ENCODE results near the gene SLC22A23. TPM values are rescaled to one million over a fixed set of nuclear protein-coding genes. Genes with fewer than 3 reads are reported as not detected.

The SLC22A23 gene
- total RNA-seq, 4 donors from 2014 or later: 7.6 to 13.1 (median 9.5) TPM

- Histone ChIP-seq H3K4me1 (no peaks in the 10 kb centered on the region), H3K4me3 (no peak overlapping the region), H3K9me3 (peaks cover 0 to 3% (median 0%) of the 10 kb centered on the region in 4 donors), H3K36me3 (no peaks in the 10 kb centered on the region), H3K27me3 (no peaks in the 10 kb centered on the region), H3K27ac (replicated peaks in 1 of 4) (no peak overlapping the region)
- DNase-seq (ENCODE audit: extremely low spot score): no peak
- intact Hi-C loops (cut with DNase I): no loop called here
- 80% methylated on average over 8 of the region's 11 CpGs for WGBS
- TF ChIP-seq POLR2AphosphoS5 (IDR thresholded peaks at IDR 0.05) (no peak), CTCF (IDR thresholded peaks at IDR 0.05) (no peak), EP300 (IDR thresholded peaks at IDR 0.05) (no peak), POLR2A (IDR thresholded peaks at IDR 0.05; ENCODE audit: low read depth) (no peak)
These were observed 28.1 kb upstream of the SLC22A23 start for GRCh38 chr6:3484946-3485345.

- no peaks in the 10 kb centered on the region for H3K4me1 ChIP-seq
- intact Hi-C loops (cut with DNase I): no loop called here
- H3K4me3 ChIP-seq: no peak overlapping the region
- peaks cover 0 to 7% (median 0%) of the 10 kb centered on the region in 4 donors for H3K9me3 ChIP-seq
- no peaks in the 10 kb centered on the region for H3K27me3 ChIP-seq
- WGBS: 94% methylated on average over 8 of the region's 8 CpGs
- no peak for DNase-seq (ENCODE audit: extremely low spot score)
- no peaks in the 10 kb centered on the region for H3K36me3 ChIP-seq
- H3K27ac ChIP-seq (replicated peaks in 1 of 4): no peak overlapping the region
- TF ChIP-seq POLR2AphosphoS5 (IDR thresholded peaks at IDR 0.05): no peak
- no peak for TF ChIP-seq CTCF (IDR thresholded peaks at IDR 0.05)
- no peak for TF ChIP-seq EP300 (IDR thresholded peaks at IDR 0.05)
- TF ChIP-seq POLR2A (IDR thresholded peaks at IDR 0.05; ENCODE audit: low read depth): no peak
These were observed 27.3 kb upstream of the SLC22A23 start for GRCh38 chr6:3484192-3484591.

DNA sequence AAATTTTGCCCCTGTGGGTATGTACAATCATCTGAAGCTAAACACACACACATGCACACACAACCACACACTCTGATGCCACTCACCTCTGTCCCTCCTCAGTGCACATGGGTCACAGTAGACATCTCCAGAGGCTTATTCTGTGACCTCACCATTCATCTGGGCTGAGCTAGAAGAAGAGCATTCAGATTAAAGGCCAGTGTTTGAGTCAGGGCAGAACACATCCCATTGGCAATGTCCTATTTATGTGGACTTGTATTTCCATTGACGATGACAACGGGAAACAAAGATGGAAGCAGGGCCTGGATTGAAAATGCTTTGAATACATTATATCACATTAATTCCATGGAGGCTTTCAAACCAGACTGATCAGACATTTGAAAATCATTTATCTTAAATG, 26.8 kb upstream of the SLC22A23 start:
- Histone ChIP-seq H3K9me3 (peaks cover 0 to 7% (median 0%) of the 10 kb centered on the region in 4 donors), H3K4me3 (no peak overlapping the region), H3K36me3 (no peaks in the 10 kb centered on the region), H3K4me1 (no peaks in the 10 kb centered on the region), H3K27me3 (no peaks in the 10 kb centered on the region), H3K27ac (replicated peaks in 1 of 4) (no peak overlapping the region)
- intact Hi-C loops (cut with DNase I): no loop called here
- TF ChIP-seq POLR2A (IDR thresholded peaks at IDR 0.05; ENCODE audit: low read depth) (no peak), EP300 (IDR thresholded peaks at IDR 0.05) (no peak), POLR2AphosphoS5 (IDR thresholded peaks at IDR 0.05) (no peak), CTCF (IDR thresholded peaks at IDR 0.05) (no peak)
- DNase-seq (ENCODE audit: extremely low spot score): no peak
- 94% methylated on average over 2 of the region's 2 CpGs for WGBS

- no peak overlapping the region for H3K4me3 ChIP-seq
- DNase-seq (ENCODE audit: extremely low spot score): no peak
- no peaks in the 10 kb centered on the region for H3K4me1 ChIP-seq
- intact Hi-C loops (cut with DNase I): no loop called here
- peaks cover 0 to 7% (median 0%) of the 10 kb centered on the region in 4 donors for H3K9me3 ChIP-seq
- no peak overlapping the region for H3K27ac ChIP-seq (replicated peaks in 1 of 4)
- TF ChIP-seq POLR2A (IDR thresholded peaks at IDR 0.05; ENCODE audit: low read depth): no peak
- no peak for TF ChIP-seq CTCF (IDR thresholded peaks at IDR 0.05)
- TF ChIP-seq POLR2AphosphoS5 (IDR thresholded peaks at IDR 0.05): no peak
- TF ChIP-seq EP300 (IDR thresholded peaks at IDR 0.05): no peak
- H3K36me3 ChIP-seq: no peaks in the 10 kb centered on the region
- no peaks in the 10 kb centered on the region for H3K27me3 ChIP-seq
- WGBS: 54% methylated on average over 3 of the region's 4 CpGs
These were observed 26.0 kb upstream of the SLC22A23 start for GRCh38 chr6:3482869-3483268.

GRCh38 chr6:3481640-3482039, 24.8 kb upstream of the SLC22A23 start:
- Histone ChIP-seq H3K36me3 (no peaks in the 10 kb centered on the region), H3K4me3 (no peak overlapping the region), H3K4me1 (no peaks in the 10 kb centered on the region), H3K9me3 (peaks cover 0 to 7% (median 0%) of the 10 kb centered on the region in 4 donors), H3K27me3 (no peaks in the 10 kb centered on the region), H3K27ac (replicated peaks in 1 of 4) (no peak overlapping the region)
- intact Hi-C loops (cut with DNase I): no loop called here
- no peak for DNase-seq (ENCODE audit: extremely low spot score)
- TF ChIP-seq POLR2AphosphoS5 (IDR thresholded peaks at IDR 0.05) (no peak), CTCF (IDR thresholded peaks at IDR 0.05) (no peak), EP300 (IDR thresholded peaks at IDR 0.05) (no peak), POLR2A (IDR thresholded peaks at IDR 0.05; ENCODE audit: low read depth) (no peak)
- WGBS: 89% methylated on average over 7 of the region's 7 CpGs

Measured in esophagus muscularis mucosa (tissue), 4 donors.